Caco-2 (cell line): ENCODE results near the gene RBMS2. TPM values are rescaled to one million over a fixed set of nuclear protein-coding genes. Genes with fewer than 3 reads are reported as not detected.

Experiments
- Bru-seq: library from RNA; stranded (reverse); fragments of 400-500 nt; gene quantifications from one replicate; lab custom pipeline; 2021; lab: Mats Ljungman, UMichigan
- BruChase-seq, 2 experiments: library from RNA; stranded (reverse); fragments of 400-500 nt; gene quantifications; one replicate each; lab custom pipeline; 2021; lab: Mats Ljungman, UMichigan
- BruUV-seq: library from RNA; stranded (reverse); fragments of 400-500 nt; replicated peaks from 2 replicates; lab custom pipeline; 2021; lab: Mats Ljungman, UMichigan
- CTCF ChIA-PET: fragments of 300-600 bp; sonication (Branson Sonifier 250); formaldehyde crosslinking; loops from one replicate; lab custom pipeline; 2022; ENCODE audit warnings: antibody characterized with exemption; lab: Charles Lee
- POLR2A ChIA-PET: fragments of 300-600 bp; sonication (Branson Sonifier 250); formaldehyde crosslinking; loops from one replicate; lab custom pipeline; 2022; ENCODE audit warnings: antibody characterized with exemption; lab: Charles Lee
- DNase-seq, 2 experiments: peaks; one replicate each; pipeline versions ENCODE4 v3.0.0 to v3.0.0-alpha.2; 2020 to 2022
- H3K27me3 ChIP-seq: replicated peaks from 2 replicates; pipeline ENCODE4 v1.6.0; 2011; ENCODE audit warnings: low read length; ENCODE audit not compliant: control insufficient read depth, insufficient read depth
- H3K36me3 ChIP-seq: 2 replicates; pipeline ENCODE4 v1.5.1; 2011; ENCODE audit warnings: low read length; ENCODE audit not compliant: control insufficient read depth, insufficient read depth
- H3K4me1 ChIP-seq: fragments of 250-450 bp; sonication (Bioruptor Pico); 2 replicates; pipeline ENCODE4 v1.5.1; 2020; ENCODE audit warnings: mild to moderate bottlenecking
- H3K4me3 ChIP-seq: 2 replicates; pipeline ENCODE4 v1.5.1; 2011; ENCODE audit warnings: low read depth, mild to moderate bottlenecking, control low read depth, low read length
- H3K9me3 ChIP-seq: fragments of 250-450 bp; sonication (Bioruptor Pico); 2 replicates; pipeline ENCODE4 v1.5.1; 2020; ENCODE audit warnings: mild to moderate bottlenecking, moderate library complexity
- H3K27ac Mint-ChIP-seq: one replicate; pipeline ENCODE4 v1.8.0; 2022; ENCODE audit warnings: mixed read lengths; ENCODE audit not compliant: unreplicated experiment
- H3K27me3 Mint-ChIP-seq: one replicate; pipeline ENCODE4 v1.8.0; 2022; ENCODE audit warnings: mixed read lengths; ENCODE audit not compliant: insufficient read depth, unreplicated experiment
- H3K36me3 Mint-ChIP-seq: one replicate; pipeline ENCODE4 v1.8.0; 2022; ENCODE audit warnings: mild to moderate bottlenecking, mixed read lengths; ENCODE audit not compliant: insufficient read depth, unreplicated experiment
- H3K4me1 Mint-ChIP-seq: one replicate; pipeline ENCODE4 v1.8.0; 2022; ENCODE audit warnings: low read depth, mixed read lengths; ENCODE audit not compliant: unreplicated experiment
- H3K4me3 Mint-ChIP-seq: one replicate; pipeline ENCODE4 v1.8.0; 2022; ENCODE audit warnings: mild to moderate bottlenecking, moderate library complexity, mixed read lengths; ENCODE audit not compliant: unreplicated experiment
- H3K9me3 Mint-ChIP-seq: one replicate; pipeline ENCODE4 v1.8.0; 2022; ENCODE audit warnings: mixed read lengths; ENCODE audit not compliant: unreplicated experiment
- CTCF ChIP-seq, 2 experiments: fragments of 200-600 bp in 1 of 2; IDR thresholded peaks; 1 replicate in 1 of 2; 2 replicates in 1 of 2; pipeline versions ENCODE4 v1.5.1 to v1.8.0; 2011 to 2022; ENCODE audit warnings: antibody characterized with exemption in 1 of 2, control low read depth in 1 of 2, inconsistent platforms in 1 of 2, low read depth in 1 of 2, low read length in 1 of 2, mild to moderate bottlenecking in 1 of 2, moderate library complexity in 1 of 2; ENCODE audit not compliant: insufficient read depth in 1 of 2, severe bottlenecking in 1 of 2, unreplicated experiment in 1 of 2
- intact Hi-C: fragments of 100-400 bp; cut with micrococcal nuclease; formaldehyde crosslinking; loops from one replicate; pipeline ENCODE4 v1.10.0; 2022; ENCODE audit not compliant: unreplicated experiment
- long read RNA-seq: library from polyadenylated mRNA; stranded (forward); transcript quantifications from one replicate; pipeline ENCODE4 v2.0.0, GENCODE V29; 2022
- total RNA-seq: library from RNA; stranded (reverse); gene quantifications from 2 replicates; pipeline ENCODE4 v1.2.3, GENCODE V29; 2022

RBMS2 gene
- 32.5 and 39.5 TPM in 2 replicates for total RNA-seq
- Bru-seq, nascent RNA: percentile 60 among the genes with signal in this experiment
- BruChase-seq, experiment 1, labeled RNA remaining after a 2-hour chase: percentile 69 among the genes with signal in this experiment
- percentile 80 among the genes with signal in this experiment for BruChase-seq, experiment 2, labeled RNA remaining after a 6-hour chase
- long read RNA-seq, full-length matches to known transcripts: 3 of 14 reads
- long read RNA-seq, partial matches to known transcripts: 4 of 14 reads
- long read RNA-seq, other reads (novel, unspliced or antisense): 7 of 14 reads

GRCh38 chr12:56521590-56522371 lies at the start of gene RBMS2:
Gene RBMS2, plus strand, starts transcription at chr12:56521820. Its CDS starts 204 bp downstream, at chr12:56522024.
- Mint-ChIP-seq H3K4me3 (peak within 1 kb of the TSS; percentile 82), H3K36me3 (no peaks in the 10 kb centered on the region), H3K4me1 (peaks cover 6% of the 10 kb centered on the region), H3K27ac (peak within 1 kb of the TSS; percentile 23), H3K9me3 (no peaks in the 10 kb centered on the region), H3K27me3 (no peaks in the 10 kb centered on the region)
- peak within 1 kb of the TSS; percentile 59 for H3K4me3 ChIP-seq
- intact Hi-C loops: loop anchor here (2.0 kb wide), 1 partner anchor 115 kb away; no protein-coding TSS in a partner anchor
- no peaks in the 10 kb centered on the region for H3K36me3 ChIP-seq
- no TSS peak for BruUV-seq
- H3K9me3 ChIP-seq: no peaks in the 10 kb centered on the region
- ChIA-PET CTCF (interaction anchor here (0.5 to 1.4 kb wide), 8 partner anchors 44 to 908 kb away, joined by 3 to 21 read pairs (median 3); no protein-coding TSS in a partner anchor), POLR2A (interaction anchor here (0.5 to 0.7 kb wide), 8 partner anchors 10 to 370 kb away, joined by 3 to 8 read pairs (median 4); partner anchors contain the start of gene STAT2)
- TF ChIP-seq CTCF (IDR thresholded peaks at IDR 0.05; ENCODE audit: insufficient read depth in 1 of 2, low read depth in 1 of 2, low read length in 1 of 2, severe bottlenecking in 1 of 2, unreplicated experiment in 1 of 2): no peak
- peaks cover 19% of the 10 kb centered on the region for H3K4me1 ChIP-seq
- DNase-seq: peak; percentile 83 to 92
- H3K27me3 ChIP-seq: no peaks in the 10 kb centered on the region

- intact Hi-C loops: no loop called here
- Mint-ChIP-seq H3K4me3 (no peak overlapping the region), H3K27ac (no peak overlapping the region), H3K9me3 (no peaks in the 10 kb centered on the region), H3K36me3 (peaks cover 31% of the 10 kb centered on the region), H3K27me3 (no peaks in the 10 kb centered on the region), H3K4me1 (peaks cover 6% of the 10 kb centered on the region)
- H3K9me3 ChIP-seq: no peaks in the 10 kb centered on the region
- no peaks in the 10 kb centered on the region for H3K36me3 ChIP-seq
- ChIA-PET CTCF (no interaction called here), POLR2A (no interaction called here)
- no peak overlapping the region for H3K4me3 ChIP-seq
- no peak for DNase-seq
- H3K27me3 ChIP-seq: no peaks in the 10 kb centered on the region
- no peak for TF ChIP-seq CTCF (IDR thresholded peaks at IDR 0.05; ENCODE audit: insufficient read depth in 1 of 2, low read depth in 1 of 2, low read length in 1 of 2, severe bottlenecking in 1 of 2, unreplicated experiment in 1 of 2)
- no TSS peak for BruUV-seq
- 0 out of 2 replicates have a peak, but pooled peaks cover 5% of the 10 kb centered on the region for H3K4me1 ChIP-seq
Observed at GRCh38 chr12:56474389-56474788, 47.2 kb upstream of the RBMS2 start.

- BruUV-seq: no TSS peak
- POLR2A ChIA-PET: no interaction called here
- CTCF ChIA-PET: interaction anchor here (0.6 to 0.7 kb wide), 2 partner anchors 189 to 211 kb away, joined by 3 to 4 read pairs; no protein-coding TSS in a partner anchor
Observed at GRCh38 chr12:56476143-56476542, 45.5 kb upstream of the RBMS2 start.

More at GRCh38 chr12:56476143-56476542, 45.5 kb upstream of the RBMS2 start:
- H3K4me3 Mint-ChIP-seq: no peak overlapping the region
- no peak for TF ChIP-seq CTCF (IDR thresholded peaks at IDR 0.05; ENCODE audit: insufficient read depth in 1 of 2, low read depth in 1 of 2, low read length in 1 of 2, severe bottlenecking in 1 of 2, unreplicated experiment in 1 of 2)
- intact Hi-C loops: no loop called here
- no peaks in the 10 kb centered on the region for H3K27me3 Mint-ChIP-seq
- Histone ChIP-seq H3K9me3 (no peaks in the 10 kb centered on the region), H3K27me3 (no peaks in the 10 kb centered on the region), H3K4me1 (no peaks in the 10 kb centered on the region), H3K36me3 (no peaks in the 10 kb centered on the region), H3K4me3 (no peak overlapping the region)
- H3K4me1 Mint-ChIP-seq: no peaks in the 10 kb centered on the region
- H3K36me3 Mint-ChIP-seq: peaks cover 31% of the 10 kb centered on the region
- no peak for DNase-seq
- H3K9me3 Mint-ChIP-seq: no peaks in the 10 kb centered on the region
- no peak overlapping the region for H3K27ac Mint-ChIP-seq
